NOMO-1 (cell line): Measurements from ENCODE around the gene RAMACL.

Experiments used
- DNase-seq, 2 experiments: peaks; one replicate each; lab custom pipeline; 2025; ENCODE audit not compliant: unreplicated experiment in 2 of 2; lab: John Stamatoyannopoulos, UW

Gene RAMACL

DNA sequence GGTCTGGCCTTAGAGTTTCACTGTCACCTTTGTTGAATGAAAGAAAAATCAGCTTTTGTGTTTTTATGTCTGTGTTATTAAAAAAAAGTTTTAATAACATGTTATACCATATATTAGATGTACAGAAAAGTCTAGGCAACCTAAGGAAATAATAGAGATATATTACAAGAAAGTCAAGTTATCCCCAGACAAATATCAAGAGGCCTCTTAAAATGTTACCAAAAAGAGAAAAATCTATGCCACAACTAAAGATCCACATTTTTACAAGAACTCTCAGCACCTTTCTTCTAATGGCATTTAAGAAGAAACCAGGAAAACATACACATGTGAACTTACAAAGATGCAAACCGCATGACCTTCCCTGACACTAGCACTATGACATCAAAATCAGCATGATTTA lies 26.8 kb downstream of the RAMACL start:
- no peak for DNase-seq

DNA sequence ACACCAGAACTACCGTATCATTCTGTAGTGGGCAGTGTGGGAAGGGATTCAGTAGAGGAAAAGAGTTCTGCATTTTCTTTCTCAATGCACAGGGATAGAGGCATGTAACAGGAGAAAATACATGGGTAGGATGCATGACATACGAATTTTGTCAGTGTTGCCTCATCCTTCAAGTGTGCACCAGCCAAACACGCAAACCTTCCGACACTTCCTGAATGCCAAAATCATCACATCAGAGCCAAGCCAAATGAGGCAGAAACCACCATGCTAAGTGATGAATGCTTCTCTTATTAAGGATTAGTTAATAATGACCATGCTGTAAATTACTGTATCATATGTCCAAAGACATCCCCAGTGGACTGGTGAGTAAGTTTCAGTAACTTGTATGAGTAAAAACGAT lies 27.3 kb downstream of the RAMACL start:
- no peak for DNase-seq

DNA sequence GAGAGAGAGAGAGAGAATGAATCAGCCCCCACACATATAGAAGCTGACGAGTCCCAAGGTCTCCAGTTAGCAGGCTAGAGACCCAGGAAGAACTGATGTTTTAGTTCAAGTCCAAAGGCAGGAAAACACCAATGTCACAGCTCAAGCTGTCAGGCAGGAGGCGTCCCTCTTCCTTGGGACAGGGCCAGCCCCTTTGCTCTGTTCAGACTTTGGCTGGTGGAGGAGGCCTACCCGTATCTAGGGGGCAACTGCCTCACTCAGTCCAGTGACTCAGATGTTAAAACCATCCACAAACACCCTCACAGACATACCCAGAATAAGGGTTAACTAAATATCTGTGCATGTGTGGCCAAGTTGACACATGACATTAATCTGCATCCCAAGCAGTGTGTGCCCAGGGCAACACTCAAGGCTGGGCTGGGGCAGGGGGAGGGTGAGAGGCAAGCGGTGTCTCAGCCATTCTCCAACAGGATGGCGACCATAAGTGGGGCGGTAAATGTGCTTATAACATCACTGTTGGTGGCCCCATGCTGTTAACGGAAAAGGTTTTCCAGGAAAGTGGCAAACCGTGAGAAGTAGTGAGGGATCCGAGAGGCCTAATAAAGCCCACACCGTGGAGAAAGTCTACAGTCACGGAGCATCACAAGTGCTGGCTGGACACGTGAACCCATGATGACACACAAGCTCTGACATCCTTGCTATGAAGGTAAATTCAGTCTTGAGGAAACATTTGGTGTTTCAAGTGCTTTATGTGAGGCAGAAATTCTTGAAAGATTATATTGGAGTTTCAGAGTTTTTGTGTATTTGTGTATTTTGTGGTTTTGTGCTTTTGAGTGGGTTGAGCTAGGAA lies 28.1 kb downstream of the RAMACL start:
- DNase-seq = no peak

DNA sequence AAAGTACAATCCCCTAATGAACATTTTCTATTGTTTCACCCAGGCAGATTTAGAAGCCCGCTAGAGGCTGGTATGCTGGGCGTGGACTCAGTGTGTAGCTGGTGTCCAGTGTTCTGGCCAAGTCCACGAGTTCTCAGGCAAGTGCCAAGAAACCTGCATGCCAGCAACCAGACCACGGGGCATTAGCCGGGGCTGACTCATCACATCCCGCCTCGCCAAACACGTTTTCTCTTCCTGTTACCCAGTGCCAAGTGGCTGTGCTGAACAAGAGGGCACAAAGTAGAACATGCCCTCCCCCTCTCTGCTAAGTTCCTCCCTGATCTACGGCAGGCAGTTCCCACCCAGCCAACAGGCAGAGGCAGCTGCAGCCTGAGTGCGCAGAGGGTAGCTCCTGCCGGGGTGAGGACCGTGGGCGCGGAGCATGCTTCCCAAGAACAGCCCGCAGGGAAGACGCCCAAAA lies 29.6 kb downstream of the RAMACL start:
- DNase-seq = peak; percentile 32 to 36

DNA sequence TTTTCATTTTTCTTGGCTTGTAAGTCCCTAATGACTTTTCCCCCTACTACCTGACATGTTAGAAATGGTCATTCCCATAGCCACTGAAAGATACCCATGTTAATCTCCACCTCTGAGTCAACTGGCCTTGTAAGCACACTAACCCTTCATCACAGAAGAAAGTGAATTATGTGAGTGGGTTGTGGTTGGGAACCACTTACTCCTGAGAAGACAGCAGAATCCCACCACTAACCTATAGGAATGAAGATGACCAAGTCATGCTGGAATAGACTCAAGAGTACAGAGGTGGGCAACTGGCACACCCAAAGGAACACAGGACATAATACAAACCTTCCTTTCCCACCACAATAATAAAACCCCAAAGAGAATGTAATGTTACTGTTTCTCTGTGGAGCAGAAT lies 30.1 kb downstream of the RAMACL start:
- no peak for DNase-seq

DNA sequence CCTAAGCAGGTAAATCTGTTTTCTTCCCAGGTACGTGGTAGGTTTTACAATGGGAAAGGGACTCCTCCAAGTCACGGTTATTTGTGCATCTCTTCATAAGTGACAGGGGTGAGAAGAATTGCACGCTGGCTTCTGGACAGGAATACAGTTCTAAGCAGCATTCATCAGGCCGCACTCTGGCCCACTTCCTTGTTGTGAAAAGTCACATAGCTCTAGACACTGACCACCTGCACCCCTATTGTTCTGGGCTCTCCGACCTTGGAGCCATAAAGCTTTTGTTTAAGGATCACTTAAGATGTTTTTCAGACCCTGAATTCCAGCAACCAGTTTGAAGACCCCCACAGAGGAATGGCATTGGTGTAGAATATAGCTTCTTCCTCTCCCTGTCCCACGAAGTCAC lies 31.4 kb downstream of the RAMACL start:
- no peak for DNase-seq

DNA sequence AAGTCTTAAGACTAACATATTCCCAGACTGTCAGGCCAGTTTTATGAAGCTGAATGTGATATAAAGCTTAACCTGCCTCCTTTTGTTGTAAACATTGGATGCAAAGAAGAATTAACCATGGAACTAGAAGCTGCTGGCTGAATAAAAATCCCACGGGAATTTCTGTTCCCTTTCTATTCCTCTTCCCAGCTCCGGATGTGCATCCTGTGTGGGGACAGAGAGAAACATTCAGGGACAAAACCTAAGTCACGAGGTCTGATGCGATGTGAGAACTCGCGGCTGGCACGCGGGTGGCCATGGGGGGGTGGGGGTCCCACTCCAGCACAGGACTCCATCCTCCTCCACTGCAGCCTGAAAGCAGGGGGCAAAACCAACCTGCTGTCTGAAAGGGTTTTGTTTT lies 32.2 kb downstream of the RAMACL start:
- no peak for DNase-seq

DNA sequence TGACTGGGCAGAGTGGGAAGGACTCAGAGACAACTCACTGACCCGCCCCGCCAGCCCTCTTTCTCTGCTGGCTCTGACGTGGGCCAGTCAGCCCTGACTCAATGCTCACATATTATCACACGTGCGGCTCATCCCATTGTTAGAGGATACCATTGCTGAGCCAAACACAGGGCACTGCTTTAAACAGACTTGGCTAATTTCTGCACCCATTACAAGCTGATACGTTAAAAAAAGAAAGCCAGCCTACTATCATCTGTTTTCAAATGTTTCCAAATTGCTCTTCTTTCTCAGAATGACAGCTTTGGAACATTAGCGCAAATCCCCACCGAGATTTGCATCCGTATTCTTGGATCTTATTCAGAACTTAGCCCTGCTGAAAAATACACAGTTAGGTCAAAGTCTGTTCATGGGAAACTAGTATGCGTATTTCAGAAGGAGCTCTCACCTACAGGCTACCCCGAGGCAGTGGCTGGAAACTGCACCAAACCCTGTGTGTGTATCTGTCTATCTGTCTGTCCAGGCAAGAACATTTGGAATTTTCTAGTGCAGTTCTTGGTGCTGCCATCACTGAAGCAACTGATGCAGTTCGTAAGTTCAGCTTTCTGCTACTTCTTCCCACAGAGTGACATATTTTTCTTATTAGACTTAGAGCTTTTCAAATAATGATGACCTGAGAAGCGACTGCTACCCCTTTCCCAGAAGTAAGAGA lies 32.8 kb downstream of the RAMACL start:
- DNase-seq = no peak

DNA sequence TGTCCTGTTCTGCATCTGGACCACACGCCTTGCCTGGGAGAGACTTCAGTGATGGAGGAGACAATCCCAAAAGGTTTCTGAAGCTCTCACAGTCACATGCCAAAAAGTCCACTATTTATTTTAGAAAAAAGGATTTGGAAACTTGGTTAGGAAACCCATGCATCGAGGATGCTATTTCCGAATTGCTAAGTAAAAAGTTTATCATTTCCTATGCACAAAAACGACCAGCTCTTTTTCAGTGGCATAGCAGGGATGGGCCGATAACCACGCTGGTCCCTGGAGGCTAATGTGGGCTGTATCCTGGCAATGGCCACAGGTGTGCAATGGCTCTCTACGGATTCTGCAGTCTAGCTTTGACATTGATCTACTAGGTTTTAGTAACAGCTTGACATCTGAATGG lies 33.9 kb downstream of the RAMACL start:
- DNase-seq = no peak

DNA sequence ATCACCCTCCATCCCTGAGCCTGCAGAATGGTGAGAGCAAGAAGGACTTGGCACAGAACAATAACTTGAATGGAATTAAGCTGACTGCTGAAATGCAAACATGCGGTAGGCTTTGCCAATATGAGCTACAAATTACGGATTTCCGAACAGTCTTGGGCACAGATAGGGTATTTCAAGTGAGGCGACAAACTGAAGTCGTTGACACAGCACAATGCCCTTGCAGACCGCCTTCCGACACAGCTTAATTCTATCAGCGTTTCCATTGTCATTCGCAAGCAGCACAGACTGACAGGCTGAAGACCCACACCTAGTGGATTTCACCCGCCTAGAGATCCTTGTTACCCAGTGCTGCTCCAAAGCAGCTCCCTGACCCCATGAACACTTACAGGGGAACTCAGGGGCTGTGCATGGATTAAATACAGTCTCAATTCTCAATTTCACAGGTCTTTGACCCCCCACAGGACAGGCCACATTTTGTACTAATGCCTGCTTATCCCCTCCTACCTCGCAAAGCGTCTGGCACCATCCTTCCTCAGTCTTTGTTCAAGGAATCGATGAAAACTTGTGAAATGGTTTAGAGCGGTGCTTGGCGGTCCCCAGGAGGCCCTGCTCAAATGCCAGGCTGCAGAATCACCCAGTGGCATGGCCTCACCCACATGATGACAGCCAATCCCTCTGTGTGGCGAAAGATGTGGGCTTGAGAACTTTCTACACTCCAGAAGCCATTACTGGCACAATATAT lies 34.6 kb downstream of the RAMACL start:
- DNase-seq = no peak

DNA sequence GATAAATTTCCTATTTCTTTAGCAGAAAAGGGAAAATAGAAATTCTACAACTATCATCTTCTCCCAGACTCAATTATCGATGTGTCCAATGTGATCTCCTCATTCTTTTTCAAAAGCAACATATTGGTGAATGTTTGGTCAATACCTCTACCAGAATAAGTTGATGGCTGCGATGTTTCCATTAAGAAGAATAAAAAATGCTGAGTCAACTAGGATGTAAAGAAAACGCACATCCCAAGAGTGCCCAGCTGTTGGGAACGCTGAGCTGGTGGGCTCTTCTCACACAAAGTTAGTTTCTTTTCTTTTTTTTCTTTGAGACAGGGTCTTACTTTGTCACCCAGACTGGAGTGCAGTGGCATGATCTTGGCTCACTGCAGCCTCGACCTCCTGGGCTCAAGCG lies 39.8 kb downstream of the RAMACL start:
- DNase-seq = no peak

DNA sequence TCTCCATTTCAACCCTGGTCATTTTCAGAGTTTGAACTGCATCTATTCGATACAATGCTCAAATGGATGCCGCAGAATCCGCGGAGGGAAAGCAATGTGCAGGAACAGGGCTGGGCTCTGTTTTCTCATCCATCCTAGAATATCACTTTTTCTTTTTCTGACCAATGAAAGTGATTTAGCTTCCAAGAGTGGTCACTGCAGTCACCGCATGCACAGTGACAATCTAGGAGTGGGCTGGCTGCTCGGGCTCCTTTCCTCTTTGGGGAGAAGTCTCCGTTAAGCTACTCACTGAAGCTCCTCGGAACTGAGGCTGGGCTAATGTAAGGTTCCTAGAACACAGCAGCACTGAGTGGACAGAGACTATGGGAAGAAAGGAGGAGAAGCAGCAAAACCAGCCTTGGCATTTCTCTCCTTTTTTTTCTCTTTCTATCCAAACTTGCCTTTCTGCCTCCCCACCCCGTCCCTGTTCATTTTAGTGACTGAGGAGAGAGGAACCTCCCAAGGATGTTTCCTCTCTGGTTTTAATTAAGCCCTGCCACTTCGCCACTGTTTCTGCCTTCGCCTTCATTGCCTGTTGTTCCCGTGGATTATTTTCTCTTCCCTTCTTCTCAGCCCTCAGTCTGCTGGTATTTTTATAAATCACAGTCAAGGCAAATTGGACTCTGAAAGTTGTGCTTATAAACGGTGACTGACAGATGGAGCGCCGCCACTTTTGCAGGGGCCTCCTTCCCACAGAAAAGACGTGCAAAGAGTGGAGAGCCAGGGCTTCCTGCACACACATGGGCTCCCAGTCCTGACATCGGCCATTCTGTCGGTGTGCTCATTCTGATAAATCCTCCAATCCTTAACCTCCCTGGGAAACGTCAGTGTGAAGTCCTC lies 41.1 kb downstream of the RAMACL start:
- DNase-seq = no peak

DNA sequence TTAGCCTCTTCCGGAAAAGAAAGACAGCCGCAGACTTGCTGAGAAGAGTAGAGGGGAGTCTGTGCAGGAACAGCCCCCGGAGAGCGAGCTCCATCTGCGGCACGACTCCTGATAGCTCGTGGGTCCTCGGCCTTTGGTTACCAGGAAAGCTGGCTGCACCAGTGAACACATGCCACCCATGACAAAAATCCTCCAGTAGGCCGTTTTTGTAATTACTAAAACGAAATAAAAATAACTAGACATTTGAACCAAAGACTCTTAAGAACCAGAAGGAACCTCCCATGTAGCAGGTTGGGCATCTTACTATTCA lies 42.2 kb downstream of the RAMACL start:
- no peak for DNase-seq

DNA sequence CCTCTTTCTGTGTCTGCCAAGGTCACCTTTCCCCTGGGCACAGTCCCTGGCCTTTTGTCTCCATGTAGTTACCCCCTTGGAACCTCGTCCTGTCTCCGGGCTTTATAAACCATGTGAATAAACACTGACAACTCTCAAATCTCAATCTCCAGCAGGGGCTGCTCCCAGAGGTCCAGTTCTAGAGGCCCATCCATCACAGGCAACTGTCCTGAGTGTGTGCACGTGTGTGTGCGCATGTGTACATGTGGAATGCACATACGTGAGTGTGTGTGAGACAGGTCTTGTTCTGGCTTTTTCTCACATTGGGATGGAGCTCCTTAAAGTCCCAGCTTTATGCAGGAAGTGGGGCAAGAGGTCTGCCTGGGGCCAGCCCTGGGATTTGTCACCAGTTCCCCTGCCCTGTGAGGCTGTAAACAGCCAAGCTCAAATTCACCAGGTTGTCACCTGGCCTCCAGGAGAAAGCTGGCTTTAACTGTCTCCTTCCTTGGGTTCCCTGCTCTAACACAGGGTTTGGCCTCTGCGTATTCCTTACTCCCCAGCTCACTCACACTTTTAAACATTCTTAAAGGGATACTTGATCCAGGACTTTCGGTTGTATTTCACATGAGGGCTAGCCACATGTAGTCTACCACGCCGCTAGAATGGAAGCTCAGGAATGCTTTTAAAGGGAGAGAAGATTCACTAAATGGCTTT lies 42.7 kb downstream of the RAMACL start:
- no peak for DNase-seq

DNA sequence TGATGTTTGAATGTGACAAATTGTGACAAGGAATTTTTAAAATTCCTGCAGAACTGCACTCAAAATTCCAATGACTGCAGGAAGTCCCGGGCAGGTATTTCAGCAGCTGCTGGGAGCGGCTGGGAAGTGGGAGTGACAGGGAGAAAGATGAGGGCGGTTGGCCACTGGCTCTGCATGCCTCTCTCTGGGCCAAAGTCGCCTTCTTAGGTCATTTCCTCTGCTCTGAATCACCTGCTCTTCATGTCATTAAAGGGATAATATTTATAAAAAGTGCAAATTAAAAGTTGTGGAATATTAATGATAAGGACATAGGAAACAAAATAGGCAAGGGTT lies 43.9 kb downstream of the RAMACL start:
- DNase-seq = no peak

DNA sequence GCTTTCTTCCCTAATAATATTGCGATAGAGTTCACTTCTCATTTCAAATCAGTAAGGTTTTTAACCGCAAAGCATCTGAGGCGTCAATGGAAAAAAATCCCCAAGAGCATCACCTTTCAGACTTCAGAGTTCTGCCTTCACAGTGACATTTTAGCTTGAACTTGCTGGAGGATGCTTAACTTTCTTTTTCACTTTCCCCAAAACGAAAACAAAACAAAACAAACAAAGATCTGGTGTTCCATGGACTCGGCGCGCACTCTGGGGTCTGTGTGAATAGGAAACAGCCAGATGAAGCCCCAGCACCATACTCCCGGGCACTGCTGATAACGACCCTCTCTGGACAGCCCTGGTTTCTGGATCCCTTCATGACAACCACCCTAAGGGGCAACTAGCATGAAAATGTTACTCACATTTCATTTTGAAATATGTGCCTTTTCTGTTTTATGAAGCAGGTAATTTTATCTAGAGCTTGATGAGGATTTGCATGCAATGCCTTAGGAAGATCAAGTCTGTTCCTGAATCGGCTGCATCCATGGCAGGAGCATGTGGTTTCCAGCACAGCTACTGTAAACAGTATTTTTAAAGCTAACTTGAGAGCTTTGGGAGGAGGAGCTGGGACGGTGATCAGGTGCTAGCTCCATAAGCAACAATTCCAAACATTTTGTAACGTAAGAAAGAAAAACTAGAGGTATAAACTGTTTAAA lies 44.5 kb downstream of the RAMACL start:
- no peak for DNase-seq

DNA sequence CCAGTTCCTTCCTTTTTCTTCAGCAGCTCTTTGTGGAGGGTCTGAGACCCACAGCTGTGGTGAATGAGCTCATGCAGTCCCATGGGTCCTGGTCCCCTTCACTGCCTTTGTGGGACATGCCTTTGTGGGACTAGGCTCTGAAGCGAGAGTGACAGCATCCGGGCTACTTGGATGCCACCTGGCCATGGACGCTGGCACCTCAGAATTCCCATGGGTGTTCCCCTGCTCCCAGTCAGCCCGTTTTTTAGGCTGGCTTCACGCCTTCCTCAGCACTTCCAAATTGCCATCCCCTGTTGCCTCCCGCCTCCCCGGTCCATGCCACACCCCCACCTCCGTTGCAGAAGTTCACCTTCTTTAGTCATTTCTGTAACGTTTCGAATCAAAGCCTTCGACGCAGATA lies 45.1 kb downstream of the RAMACL start:
- DNase-seq = no peak

DNA sequence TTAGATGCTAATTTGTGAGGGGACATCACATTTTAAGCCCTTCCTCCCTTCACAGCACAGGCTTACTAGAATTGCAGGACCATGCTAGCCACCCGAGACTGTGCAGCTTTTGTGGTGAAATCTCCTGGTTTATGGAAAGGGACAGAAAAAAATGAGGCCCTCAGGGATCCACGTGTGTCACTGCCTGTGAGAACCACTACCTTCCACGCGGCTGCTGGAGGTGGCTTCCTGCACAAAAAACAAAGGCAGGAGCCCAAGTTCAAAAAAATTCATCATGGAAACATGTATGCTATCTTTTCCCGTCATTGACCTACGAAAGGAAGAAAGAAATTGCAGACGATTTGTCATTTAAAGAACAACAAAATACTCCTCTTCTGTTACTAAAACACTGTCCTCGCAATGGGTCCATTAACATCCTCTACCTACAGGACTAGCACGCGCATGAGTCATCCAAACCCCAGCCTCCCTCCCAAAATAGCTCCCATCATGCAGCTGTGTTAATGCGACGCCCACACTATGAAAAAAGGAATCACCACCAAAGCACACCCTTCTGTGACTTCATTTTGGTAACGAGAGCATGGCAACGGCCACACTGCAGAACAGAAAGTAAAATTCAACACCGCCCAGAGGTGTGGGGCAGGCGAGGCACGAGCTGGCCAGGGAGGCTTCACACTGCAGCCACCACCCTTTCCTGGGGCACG lies 45.7 kb downstream of the RAMACL start:
- peak; percentile 71 to 79 for DNase-seq

DNA sequence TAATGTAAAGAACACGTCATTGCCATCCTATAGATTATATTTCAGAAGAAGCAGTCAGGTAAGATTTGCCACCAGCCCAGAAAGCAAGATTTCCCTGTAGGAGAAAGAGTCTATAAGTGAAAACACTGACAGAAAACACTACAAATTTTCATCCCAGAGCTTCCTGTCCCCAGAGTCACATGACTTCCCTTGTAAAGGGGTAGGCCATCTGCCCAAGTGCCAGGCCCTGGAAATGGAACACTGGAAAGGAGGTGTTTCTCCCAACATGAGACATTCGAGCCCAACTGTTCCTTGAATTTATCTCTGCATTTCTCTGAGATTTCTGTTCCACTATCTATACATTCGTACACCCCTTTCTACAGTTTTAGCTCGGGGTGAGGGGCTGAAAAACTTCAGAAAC lies 46.9 kb downstream of the RAMACL start:
- DNase-seq = no peak
